ENCODE measurements around the gene RFNG. TPM values are rescaled to one million over a fixed set of nuclear protein-coding genes. Genes with fewer than 3 reads are reported as not detected.

RFNG gene
- total and polyA plus RNA-seq, 10 of the 15 experiments (the other 5 are each of a cell fraction or from before 2014, with no cell fraction given), result 0.10 to 19.6 (median 6.2) TPM

GRCh38 chr17:82098169-82098938 is 46.7 kb upstream of the RFNG start, which contains the start of gene FASN (continued):
- TF ChIP-seq ZBTB11 (CRISPR knock-in tag; IDR thresholded peaks at IDR 0.05) (no peak), NR2C1 (IDR thresholded peaks at IDR 0.05) (peak; percentile 56), CBX3 (IDR thresholded peaks at IDR 0.05; ENCODE audit: borderline replicate concordance, low read depth) (no peak), MYC (IDR thresholded peaks at IDR 0.05; ENCODE audit: insufficient read depth, insufficient read length, insufficient replicate concordance, low read length, severe bottlenecking) (peak; percentile 49), PML (IDR thresholded peaks at IDR 0.05; ENCODE audit: low read length) (peak; percentile 75; the same call in 1 of the 2 replicates), CBFB (IDR thresholded peaks at IDR 0.05; ENCODE audit: low read depth) (0 out of 2 replicates have a peak, but pooled peaks have one; percentile 31), PRDM15 (CRISPR knock-in tag; IDR thresholded peaks at IDR 0.05) (no peak), BCL11A (IDR thresholded peaks at IDR 0.05; ENCODE audit: low read depth, low read length) (0 out of 2 replicates have a peak, but pooled peaks have one; percentile 2), YY1 (IDR thresholded peaks at IDR 0.05; ENCODE audit: low read depth, low read length) (peak; percentile 93), KAT2A (conservative IDR thresholded peaks at IDR 0.05; ENCODE audit: control insufficient read depth, low read depth, low read length) (no peak), BACH1 (IDR thresholded peaks at IDR 0.05; ENCODE audit: borderline replicate concordance) (peak; percentile 94), RB1 (IDR thresholded peaks at IDR 0.05; ENCODE audit: borderline replicate concordance) (peak; percentile 91), IKZF1 (conservative IDR thresholded peaks at IDR 0.05) (peak; percentile 86), IRF4 (IDR thresholded peaks at IDR 0.05; ENCODE audit: low read depth, low read length) (no peak), CHD2 (IDR thresholded peaks at IDR 0.05; ENCODE audit: borderline replicate concordance, low read depth, low read length) (peak; percentile 72; the same call in 1 of the 2 replicates), SMARCA5 (IDR thresholded peaks at IDR 0.05) (peak; percentile 83), USF1 (IDR thresholded peaks at IDR 0.05; ENCODE audit: borderline replicate concordance, extremely low read length, insufficient read depth, low read depth, low read length) (peak; percentile 8)
- TF ChIP-seq, protein P1, sequence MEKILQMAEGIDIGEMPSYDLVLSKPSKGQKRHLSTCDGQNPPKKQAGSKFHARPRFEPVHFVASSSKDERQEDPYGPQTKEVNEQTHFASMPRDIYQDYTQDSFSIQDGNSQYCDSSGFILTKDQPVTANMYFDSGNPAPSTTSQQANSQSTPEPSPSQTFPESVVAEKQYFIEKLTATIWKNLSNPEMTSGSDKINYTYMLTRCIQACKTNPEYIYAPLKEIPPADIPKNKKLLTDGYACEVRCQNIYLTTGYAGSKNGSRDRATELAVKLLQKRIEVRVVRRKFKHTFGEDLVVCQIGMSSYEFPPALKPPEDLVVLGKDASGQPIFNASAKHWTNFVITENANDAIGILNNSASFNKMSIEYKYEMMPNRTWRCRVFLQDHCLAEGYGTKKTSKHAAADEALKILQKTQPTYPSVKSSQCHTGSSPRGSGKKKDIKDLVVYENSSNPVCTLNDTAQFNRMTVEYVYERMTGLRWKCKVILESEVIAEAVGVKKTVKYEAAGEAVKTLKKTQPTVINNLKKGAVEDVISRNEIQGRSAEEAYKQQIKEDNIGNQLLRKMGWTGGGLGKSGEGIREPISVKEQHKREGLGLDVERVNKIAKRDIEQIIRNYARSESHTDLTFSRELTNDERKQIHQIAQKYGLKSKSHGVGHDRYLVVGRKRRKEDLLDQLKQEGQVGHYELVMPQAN (conservative IDR thresholded peaks at IDR 0.05), result peak; percentile 81
